ENCODE results near the gene ZNF697.
"Not testable (repeated sequence)": the region's sequence is repeated elsewhere in the genome, so short reads cannot be mapped to it uniquely, and the experiment has no call there.

The ZNF697 gene

GRCh38 chr1:119590393-119590792 lies 57.7 kb downstream of the ZNF697 start:
- FAIRE-seq (no peak), DNase-seq (ENCODE audit: insufficient read length, low spot score) (no peak)
- TF ChIP-seq POLR2A (IDR thresholded peaks at IDR 0.05; ENCODE audit: low read depth, low read length): no peak

- no peak for FAIRE-seq
- DNase-seq (ENCODE audit: insufficient read length, low spot score): no peak
- TF ChIP-seq POLR2A (IDR thresholded peaks at IDR 0.05; ENCODE audit: low read depth, low read length): no peak
Observed at GRCh38 chr1:119588621-119589020, 59.4 kb downstream of the ZNF697 start.

- DNase-seq (ENCODE audit: insufficient read length, low spot score) (no peak), FAIRE-seq (no peak)
- TF ChIP-seq POLR2A (IDR thresholded peaks at IDR 0.05; ENCODE audit: low read depth, low read length): no peak
Observed at GRCh38 chr1:119587341-119587740, 60.7 kb downstream of the ZNF697 start.

- DNase-seq (ENCODE audit: insufficient read length, low spot score): not testable (repeated sequence)
Observed at GRCh38 chr1:119585801-119586200, 62.3 kb downstream of the ZNF697 start.

GRCh38 chr1:119582801-119583200 lies 65.3 kb downstream of the ZNF697 start:
- FAIRE-seq: peak; percentile 57
- peak; percentile 21 for DNase-seq (ENCODE audit: insufficient read length, low spot score)
- TF ChIP-seq POLR2A (IDR thresholded peaks at IDR 0.05; ENCODE audit: low read depth, low read length): no peak

More at GRCh38 chr1:119585801-119586200, 62.3 kb downstream of the ZNF697 start:
- FAIRE-seq: not testable (repeated sequence)

- not testable (repeated sequence) for FAIRE-seq; DNase-seq (ENCODE audit: insufficient read length, low spot score)
Observed at GRCh38 chr1:119581076-119581475, 67.0 kb downstream of the ZNF697 start.

GRCh38 chr1:119573886-119574285 lies 74.2 kb downstream of the ZNF697 start:
- TF ChIP-seq POLR2A (IDR thresholded peaks at IDR 0.05; ENCODE audit: low read depth, low read length): no peak
- DNase-seq (ENCODE audit: insufficient read length, low spot score) (no peak), FAIRE-seq (no peak)

GRCh38 chr1:119569930-119570622 lies 78.0 kb downstream of the ZNF697 start:
- FAIRE-seq; DNase-seq (ENCODE audit: insufficient read length, low spot score): not testable (repeated sequence)
